KOPT-K1 (cell line): Measurements from ENCODE around the gene NKTR.

Experiments used
- H3K27ac ChIP-seq: fragments of 200-600 bp; sonication (generic); 2 replicates; pipeline ENCODE4 v1.5.1; 2016; ENCODE audit warnings: antibody characterized with exemption, mild to moderate bottlenecking, low read depth, low read length; ENCODE audit not compliant: poor library complexity, severe bottlenecking
- H3K36me3 ChIP-seq: fragments of 200-600 bp; sonication (generic); 2 replicates; pipeline ENCODE4 v1.5.1; 2017; ENCODE audit warnings: antibody characterized with exemption, mild to moderate bottlenecking, low read length, moderate library complexity; ENCODE audit not compliant: insufficient read depth
- H3K9me3 ChIP-seq: fragments of 200-600 bp; sonication (generic); 2 replicates; pipeline ENCODE4 v1.5.1; 2017; ENCODE audit warnings: antibody characterized with exemption, low read length, mild to moderate bottlenecking; ENCODE audit not compliant: insufficient read depth, poor library complexity, severe bottlenecking

NKTR gene

GRCh38 chr3:42660131-42660715, 59.7 kb downstream of the NKTR start:
- Histone ChIP-seq H3K27ac (no peak overlapping the region), H3K9me3 (no peaks in the 10 kb centered on the region), H3K36me3 (no peaks in the 10 kb centered on the region)

GRCh38 chr3:42660898-42661297, 60.4 kb downstream of the NKTR start:
- Histone ChIP-seq H3K27ac (no peak overlapping the region), H3K9me3 (no peaks in the 10 kb centered on the region), H3K36me3 (no peaks in the 10 kb centered on the region)

GRCh38 chr3:42661593-42662022, 61.1 kb downstream of the NKTR start:
- no peaks in the 10 kb centered on the region for H3K36me3 ChIP-seq
- H3K27ac ChIP-seq = no peak overlapping the region
- H3K9me3 ChIP-seq = no peaks in the 10 kb centered on the region

GRCh38 chr3:42662037-42662812, 61.7 kb downstream of the NKTR start:
- no peaks in the 10 kb centered on the region for H3K9me3 ChIP-seq
- H3K36me3 ChIP-seq = no peaks in the 10 kb centered on the region
- H3K27ac ChIP-seq = no peak overlapping the region

GRCh38 chr3:42662813-42663535, 62.5 kb downstream of the NKTR start:
- Histone ChIP-seq H3K27ac (no peak overlapping the region), H3K9me3 (no peaks in the 10 kb centered on the region), H3K36me3 (no peaks in the 10 kb centered on the region)

- Histone ChIP-seq H3K9me3 (no peaks in the 10 kb centered on the region), H3K27ac (no peak overlapping the region)
Measured at GRCh38 chr3:42663581-42664437, 63.3 kb downstream of the NKTR start.

GRCh38 chr3:42664438-42664803, 63.9 kb downstream of the NKTR start:
- no peaks in the 10 kb centered on the region for H3K36me3 ChIP-seq
- no peak overlapping the region for H3K27ac ChIP-seq
- no peaks in the 10 kb centered on the region for H3K9me3 ChIP-seq

More at GRCh38 chr3:42663581-42664437, 63.3 kb downstream of the NKTR start:
- no peaks in the 10 kb centered on the region for H3K36me3 ChIP-seq

GRCh38 chr3:42665050-42665878, 64.8 kb downstream of the NKTR start:
- Histone ChIP-seq H3K9me3 (no peaks in the 10 kb centered on the region), H3K27ac (no peak overlapping the region), H3K36me3 (no peaks in the 10 kb centered on the region)

GRCh38 chr3:42666022-42666421, 65.5 kb downstream of the NKTR start:
- H3K27ac ChIP-seq = no peak overlapping the region
- no peaks in the 10 kb centered on the region for H3K9me3 ChIP-seq
- H3K36me3 ChIP-seq = no peaks in the 10 kb centered on the region

GRCh38 chr3:42666577-42666998, 66.1 kb downstream of the NKTR start:
- no peaks in the 10 kb centered on the region for H3K9me3 ChIP-seq
- H3K36me3 ChIP-seq = no peaks in the 10 kb centered on the region
- no peak overlapping the region for H3K27ac ChIP-seq

GRCh38 chr3:42667096-42667522, 66.6 kb downstream of the NKTR start:
- Histone ChIP-seq H3K9me3 (no peaks in the 10 kb centered on the region), H3K27ac (no peak overlapping the region), H3K36me3 (no peaks in the 10 kb centered on the region)

- Histone ChIP-seq H3K9me3 (no peaks in the 10 kb centered on the region), H3K27ac (no peak overlapping the region), H3K36me3 (no peaks in the 10 kb centered on the region)
Measured at GRCh38 chr3:42667523-42668412, 67.3 kb downstream of the NKTR start.

GRCh38 chr3:42668413-42668760, 67.9 kb downstream of the NKTR start:
- Histone ChIP-seq H3K9me3 (no peaks in the 10 kb centered on the region), H3K36me3 (no peaks in the 10 kb centered on the region), H3K27ac (no peak overlapping the region)
